HG03196 (cell line): ENCODE results near the gene FOXC1.

Experiments used
- ATAC-seq: cut with Tn5 transposase; IDR thresholded peaks from one replicate; pipeline ENCODE4 v1.9.1; 2021; ENCODE audit not compliant: unreplicated experiment

Gene FOXC1

GRCh38 chr6:1640476-1640875 is 30.8 kb downstream of the FOXC1 start:
- ATAC-seq, result no peak

GRCh38 chr6:1641343-1641885 is 31.7 kb downstream of the FOXC1 start:
- no peak for ATAC-seq

GRCh38 chr6:1643111-1643510 is 33.4 kb downstream of the FOXC1 start:
- ATAC-seq, result no peak

- no peak for ATAC-seq
Measured at GRCh38 chr6:1643830-1644445, 34.2 kb downstream of the FOXC1 start.

GRCh38 chr6:1644516-1645060 is 34.9 kb downstream of the FOXC1 start:
- ATAC-seq, result no peak

GRCh38 chr6:1645466-1646185 is 35.9 kb downstream of the FOXC1 start:
- no peak for ATAC-seq

GRCh38 chr6:1651362-1651761 is 41.6 kb downstream of the FOXC1 start:
- no peak for ATAC-seq

GRCh38 chr6:1652842-1653241 is 43.1 kb downstream of the FOXC1 start:
- no peak for ATAC-seq

GRCh38 chr6:1654054-1654453 is 44.3 kb downstream of the FOXC1 start:
- ATAC-seq, result no peak

- no peak for ATAC-seq
Measured at GRCh38 chr6:1657116-1657770, 47.5 kb downstream of the FOXC1 start.

- no peak for ATAC-seq
Measured at GRCh38 chr6:1657771-1658165, 48.1 kb downstream of the FOXC1 start.

GRCh38 chr6:1658212-1659005 is 48.7 kb downstream of the FOXC1 start:
- ATAC-seq, result no peak

- ATAC-seq, result no peak
Measured at GRCh38 chr6:1659816-1660215, 50.1 kb downstream of the FOXC1 start.

GRCh38 chr6:1662534-1662933 is 52.8 kb downstream of the FOXC1 start:
- no peak for ATAC-seq
